ENCODE results near the gene POU2F2.
"Not testable (repeated sequence)": the region's sequence is repeated elsewhere in the genome, so short reads cannot be mapped to it uniquely, and the experiment has no call there.

Gene POU2F2

DNA sequence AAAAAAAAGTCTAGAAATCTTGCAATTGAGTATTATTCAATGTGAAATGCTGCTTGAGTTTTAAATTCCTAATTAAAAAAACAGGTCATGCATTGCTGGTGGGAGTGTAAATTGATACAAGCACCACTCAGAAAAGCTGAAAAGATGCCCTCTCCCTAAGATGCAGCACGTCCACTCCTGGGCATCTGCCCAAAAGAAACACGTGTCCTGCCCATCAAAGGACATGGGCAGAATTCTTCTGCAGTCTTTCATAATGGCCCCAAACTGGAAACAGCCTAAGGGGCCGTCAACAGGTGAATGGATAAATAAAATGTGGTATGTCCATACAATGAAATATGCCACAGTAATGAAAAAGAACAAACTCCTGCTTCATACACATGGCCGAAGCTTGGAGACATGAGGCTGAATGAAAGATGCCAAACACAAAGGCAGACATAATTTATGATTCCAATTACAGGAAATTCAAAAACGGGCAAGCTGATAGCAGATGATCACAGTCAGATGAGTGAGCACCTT lies 7.8 kb downstream of the POU2F2 start:
- DNase-seq (ENCODE audit: low spot score), result no peak

DNA sequence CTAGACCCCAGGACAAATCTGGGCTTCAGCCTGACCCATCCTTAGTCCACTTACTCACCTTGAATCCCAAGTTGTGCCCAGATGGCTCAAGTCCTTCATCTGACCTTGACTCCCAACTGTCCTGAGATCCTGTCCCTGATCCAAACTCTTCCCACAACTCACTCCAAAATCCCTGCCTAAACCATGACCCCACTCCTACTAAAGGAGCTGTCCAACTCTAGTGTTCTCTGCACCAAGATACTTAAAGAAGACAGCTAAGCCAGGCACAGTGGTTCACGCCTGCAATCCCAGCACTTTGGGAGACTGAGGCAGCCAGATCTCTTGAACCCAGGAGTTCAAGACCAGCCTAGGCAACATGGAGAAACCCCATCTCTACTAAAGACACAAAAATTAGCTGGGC lies 8.5 kb downstream of the POU2F2 start:
- DNase-seq (ENCODE audit: low spot score), result no peak

DNA sequence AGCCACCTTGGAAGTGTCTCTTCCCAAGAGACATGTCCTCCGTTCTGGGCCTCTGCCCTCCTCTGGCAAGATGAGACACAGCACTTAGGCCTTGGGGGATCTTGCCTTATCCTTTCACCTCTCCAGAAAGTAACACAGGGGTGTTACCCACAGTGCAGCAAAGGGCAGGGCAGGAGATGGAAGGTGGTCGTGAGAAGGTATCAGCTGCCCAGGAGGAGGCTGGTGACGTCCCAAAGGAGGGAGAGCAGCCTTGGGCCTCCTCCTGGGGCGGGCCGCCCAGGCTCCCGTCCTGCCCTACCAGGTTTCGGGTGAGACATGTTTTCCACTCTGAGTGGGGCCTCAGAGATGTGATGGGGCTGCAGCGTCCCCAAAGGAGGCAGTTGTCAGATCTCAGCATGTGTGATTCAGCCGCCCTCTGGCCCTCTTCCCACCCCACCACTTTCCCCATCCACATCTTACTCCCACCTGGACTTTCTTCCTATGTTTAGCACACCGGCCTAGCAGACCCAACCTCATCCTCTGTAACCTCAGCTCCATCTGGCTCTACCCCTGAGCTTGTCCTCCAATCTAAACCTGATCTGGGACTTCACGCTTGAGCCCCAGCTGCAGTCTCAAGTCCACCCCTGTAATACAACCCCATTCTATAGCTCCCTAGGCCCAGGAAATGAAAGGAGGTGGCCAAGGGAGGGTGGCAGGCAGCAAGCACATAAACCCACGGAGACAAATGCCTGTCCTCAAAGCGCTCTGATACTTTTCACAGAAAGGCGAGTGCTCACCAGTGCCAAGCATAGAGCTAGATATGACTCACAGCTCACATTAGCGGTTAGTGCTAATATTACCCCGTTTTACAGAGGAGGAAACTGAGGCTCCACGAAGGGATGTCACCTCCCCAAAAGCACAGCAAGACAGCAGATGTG lies 9.3 kb downstream of the POU2F2 start:
- DNase-seq (ENCODE audit: low spot score), result no peak

DNA sequence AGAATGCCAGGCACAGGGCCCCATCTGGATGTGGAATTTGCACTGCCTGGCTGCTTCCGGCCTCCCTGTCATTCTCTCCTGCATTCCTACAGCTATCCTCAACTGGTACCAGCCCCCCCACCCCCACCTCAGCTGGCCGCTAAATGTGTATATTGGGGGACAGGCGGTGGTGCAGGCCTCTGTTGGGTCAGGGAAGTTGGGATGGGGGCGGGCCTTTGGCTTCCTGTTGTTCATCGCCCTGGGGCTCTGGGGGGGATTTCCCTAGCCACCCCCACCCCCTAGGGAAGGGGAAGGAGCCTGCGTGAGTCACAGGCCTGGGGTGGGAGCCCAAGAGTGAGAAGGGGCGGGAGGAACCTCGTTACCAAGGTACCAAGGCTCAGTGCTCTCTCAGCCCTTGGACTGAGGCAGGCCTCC lies 10.6 kb downstream of the POU2F2 start:
- DNase-seq (ENCODE audit: low spot score), result peak; percentile 50

DNA sequence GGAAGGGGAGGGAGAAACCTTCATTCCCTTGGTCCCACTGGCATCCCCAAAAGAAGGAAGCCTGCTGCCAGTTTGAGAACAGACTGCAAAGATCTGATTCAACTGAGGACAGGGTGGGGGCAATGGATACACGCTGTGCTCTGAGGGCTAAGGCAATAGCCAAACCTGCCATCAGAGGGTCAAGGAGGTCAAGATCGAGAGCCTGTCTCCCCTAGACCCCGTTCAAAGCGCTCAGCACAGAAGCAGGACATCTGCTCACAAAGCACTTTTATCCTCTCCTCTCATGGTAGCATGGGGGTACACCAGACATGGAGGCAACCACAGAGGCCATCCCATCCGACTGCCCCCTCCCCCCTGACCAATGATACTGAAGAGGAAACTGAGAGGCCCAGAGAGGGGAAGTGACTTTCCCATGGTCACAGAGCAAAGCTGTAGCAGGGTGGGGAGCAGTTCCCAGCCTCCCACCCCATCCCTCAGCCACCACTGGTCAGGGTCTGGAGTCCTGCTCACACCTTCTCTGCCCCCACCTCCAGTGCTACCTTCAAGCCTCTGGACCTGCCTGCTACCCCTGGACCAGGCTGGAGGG lies 11.1 kb downstream of the POU2F2 start:
- no peak for DNase-seq (ENCODE audit: low spot score)

DNA sequence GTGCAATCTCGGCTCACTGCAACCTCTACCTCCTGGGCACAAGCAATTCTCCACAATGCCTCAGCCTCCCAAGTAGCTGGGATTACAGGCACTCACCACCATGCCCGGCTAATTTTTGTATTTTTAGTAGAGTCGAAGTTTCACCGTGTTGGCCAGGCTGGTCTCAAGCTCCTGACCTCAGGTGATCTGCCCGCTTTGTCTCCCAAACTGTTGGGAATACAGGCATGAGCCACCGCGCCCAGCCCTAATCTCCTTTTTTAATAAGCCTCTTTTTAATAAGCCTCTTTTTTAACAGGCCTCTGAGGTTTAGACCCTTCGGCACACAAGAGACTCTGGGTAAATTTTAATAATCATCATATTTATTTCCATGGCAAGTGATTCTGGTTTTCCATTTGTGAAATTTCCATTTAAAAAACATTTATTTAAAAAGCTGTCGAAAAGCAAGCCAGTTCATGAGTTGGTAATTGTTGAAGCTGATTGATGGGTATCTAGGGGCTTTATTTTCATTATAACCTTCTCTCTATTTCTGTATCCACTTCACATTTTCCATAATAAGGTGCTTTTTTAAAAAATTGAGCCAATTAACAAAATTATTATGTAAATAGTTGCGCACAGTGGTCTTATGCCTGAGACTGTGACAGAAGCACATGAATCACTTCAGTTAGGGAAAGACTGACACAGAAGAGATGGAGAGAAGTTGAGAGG lies 11.8 kb downstream of the POU2F2 start:
- no peak for DNase-seq (ENCODE audit: low spot score)

DNA sequence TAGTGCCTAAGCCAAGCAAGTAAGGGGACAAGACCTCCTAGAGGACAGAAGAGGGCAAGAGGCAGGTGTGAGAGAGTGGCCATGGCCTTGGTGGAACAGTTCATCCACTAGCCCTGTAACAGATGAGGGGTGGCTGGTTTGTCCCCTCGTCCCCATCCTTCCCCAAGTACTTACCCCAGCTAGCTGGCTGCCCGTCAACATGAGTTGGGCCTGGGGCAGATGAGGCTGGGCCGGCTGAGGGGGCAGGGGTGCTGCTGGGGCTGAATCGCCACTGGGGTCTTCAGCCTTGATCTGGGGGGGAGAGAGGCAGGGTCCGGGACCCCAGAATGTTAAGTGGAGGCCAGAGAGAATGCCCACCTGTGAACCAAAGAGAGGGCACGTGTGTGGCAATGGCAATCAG lies 15.2 kb downstream of the POU2F2 start:
- DNase-seq (ENCODE audit: low spot score), result no peak

DNA sequence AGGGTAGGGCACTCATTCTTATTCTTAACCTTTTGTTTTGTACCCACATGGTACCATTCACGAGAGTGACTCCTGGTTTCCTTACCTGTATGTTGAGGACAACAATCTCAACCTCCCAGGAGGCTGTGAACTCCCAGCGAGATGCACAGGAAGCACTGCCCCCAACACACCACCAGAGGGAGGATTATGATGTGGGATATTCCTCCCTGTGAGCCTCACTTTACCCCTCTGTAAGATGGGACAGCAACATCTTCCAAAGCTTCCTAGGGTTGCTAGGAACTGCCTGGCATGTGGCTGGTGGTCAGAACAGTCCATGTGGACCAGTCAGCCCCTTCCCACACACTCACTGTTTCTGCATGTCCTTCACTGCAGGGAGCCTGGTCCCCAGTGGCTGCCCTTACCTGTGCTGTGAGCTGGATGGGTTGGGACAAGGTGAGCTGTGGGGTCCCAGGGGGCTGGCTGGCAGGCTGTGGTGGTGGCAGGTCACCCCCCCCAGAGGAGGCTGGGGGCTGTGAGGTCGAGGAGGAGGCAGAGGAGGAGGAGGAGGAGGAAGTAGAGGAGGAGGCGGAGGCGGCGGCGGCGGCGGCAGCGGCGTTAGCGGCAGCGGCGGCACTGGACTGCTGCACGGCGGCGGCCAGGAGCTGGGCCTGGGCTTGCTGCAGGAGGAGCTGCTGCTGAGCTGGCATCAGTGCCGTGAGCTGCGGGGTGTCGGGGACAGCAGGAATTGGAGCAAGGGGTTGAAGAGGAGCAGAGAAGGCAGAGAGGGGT lies 15.8 kb downstream of the POU2F2 start:
- no peak for DNase-seq (ENCODE audit: low spot score)

DNA sequence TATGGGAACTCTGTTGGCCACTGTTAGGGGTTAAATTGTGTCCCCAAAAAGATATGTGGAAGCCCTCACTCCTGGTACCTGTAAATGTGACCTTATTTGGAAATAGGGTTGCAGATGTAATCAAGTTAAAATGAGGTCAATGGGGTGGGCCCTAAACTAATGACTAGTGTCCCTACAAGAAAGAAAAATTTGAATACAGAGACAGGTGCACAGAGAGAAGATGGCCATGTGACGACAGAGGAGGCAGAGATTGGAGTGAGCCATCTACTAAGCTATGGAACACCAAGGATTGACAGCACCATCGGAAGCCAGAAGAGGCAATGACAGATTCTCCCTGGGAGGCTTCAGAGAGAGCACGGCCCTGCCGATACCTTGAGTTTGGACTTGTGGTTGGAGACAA lies 16.5 kb downstream of the POU2F2 start:
- DNase-seq (ENCODE audit: low spot score), result no peak

DNA sequence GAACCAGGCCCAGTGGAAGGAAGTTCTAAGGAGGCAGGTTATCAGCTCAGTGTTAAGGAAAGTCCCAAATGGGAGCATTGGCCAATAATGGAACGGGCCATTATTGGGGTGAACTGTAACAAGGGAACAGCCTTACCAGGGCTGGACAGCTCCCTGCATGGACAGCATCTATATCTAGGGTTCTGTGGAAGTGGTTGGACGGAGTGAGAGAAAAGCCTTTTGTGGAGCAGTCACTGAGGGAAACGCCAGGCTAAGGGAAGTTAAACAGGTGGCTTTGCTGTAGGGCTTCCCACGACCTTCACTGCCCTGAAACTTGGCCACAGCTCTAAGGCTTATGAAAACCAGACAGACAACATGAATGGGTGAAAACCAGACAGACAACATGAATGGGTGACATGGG lies 17.0 kb downstream of the POU2F2 start:
- DNase-seq (ENCODE audit: low spot score), result no peak

DNA sequence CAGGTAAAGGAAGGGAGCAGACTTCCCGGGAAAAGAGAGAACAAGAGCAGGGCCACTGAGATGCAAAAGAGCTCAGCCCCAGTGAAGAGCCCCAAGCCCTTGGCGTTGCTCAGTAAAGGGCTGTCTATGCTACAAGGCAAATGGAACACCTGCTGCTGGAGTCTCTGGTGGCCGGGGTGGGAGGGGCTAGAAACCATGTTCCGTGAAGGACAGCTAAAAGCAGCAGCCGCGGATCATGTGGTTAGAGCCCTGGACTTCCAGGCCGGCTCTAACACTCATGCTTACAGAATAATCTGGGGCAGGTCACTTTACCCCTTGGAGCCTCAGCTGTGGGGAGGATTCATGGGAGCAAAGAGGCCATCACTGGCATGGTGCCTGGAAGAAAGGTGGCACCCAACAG lies 17.8 kb downstream of the POU2F2 start:
- DNase-seq (ENCODE audit: low spot score), result no peak

DNA sequence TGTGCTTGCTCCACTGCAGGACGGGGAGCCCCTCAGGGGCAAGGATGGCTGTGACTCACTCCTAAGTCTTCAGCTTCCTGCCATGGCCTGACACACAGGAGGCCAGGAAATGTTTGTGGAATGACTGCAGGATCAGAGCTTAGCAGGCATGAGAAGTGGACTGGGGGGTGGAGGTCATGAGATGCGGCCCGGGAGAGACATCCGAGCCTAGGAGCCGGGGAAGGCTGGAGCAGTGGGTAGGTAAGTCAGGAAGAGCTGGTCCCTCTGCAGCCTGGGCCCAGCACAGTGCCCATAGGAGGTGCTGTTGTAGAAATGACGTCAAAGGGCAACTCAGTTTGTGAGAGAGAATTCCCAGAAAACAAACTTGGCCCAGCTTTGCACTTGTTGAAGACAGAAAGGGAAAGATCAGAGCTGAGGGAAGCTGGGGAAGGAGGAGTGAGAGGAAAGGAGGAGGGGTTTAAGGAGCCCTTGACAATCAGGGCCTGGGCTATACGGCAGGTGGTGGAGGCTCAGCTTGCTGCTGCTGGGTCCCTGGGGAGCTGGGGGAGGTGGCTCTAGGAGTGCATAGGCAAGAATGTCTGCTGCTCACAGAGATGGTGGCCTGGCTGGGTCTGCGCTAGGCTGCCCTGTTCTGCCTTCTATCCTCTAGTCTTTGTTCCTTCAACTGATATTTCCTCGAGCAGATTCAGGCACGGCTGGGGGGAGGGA lies 18.5 kb downstream of the POU2F2 start:
- DNase-seq (ENCODE audit: low spot score), result peak; percentile 44

DNA sequence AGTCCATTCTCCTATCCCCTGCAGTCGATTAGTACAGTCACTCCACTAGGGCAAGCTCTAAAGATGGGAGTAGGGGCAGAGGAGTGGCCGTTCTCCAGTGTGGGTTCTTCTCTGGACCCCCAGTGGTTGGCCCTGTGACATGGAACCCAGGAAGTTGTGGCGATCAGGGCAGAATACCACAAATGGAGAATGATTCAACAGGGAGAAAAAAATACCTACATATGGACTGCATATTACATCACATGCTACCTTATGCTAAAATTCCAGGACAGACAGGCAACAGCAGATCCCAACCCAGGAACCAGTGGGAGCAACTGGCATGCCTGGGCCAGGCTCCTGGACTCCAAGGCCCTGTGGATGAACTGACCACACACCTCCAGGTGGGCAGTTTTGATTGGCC lies 20.4 kb downstream of the POU2F2 start:
- no peak for DNase-seq (ENCODE audit: low spot score)

DNA sequence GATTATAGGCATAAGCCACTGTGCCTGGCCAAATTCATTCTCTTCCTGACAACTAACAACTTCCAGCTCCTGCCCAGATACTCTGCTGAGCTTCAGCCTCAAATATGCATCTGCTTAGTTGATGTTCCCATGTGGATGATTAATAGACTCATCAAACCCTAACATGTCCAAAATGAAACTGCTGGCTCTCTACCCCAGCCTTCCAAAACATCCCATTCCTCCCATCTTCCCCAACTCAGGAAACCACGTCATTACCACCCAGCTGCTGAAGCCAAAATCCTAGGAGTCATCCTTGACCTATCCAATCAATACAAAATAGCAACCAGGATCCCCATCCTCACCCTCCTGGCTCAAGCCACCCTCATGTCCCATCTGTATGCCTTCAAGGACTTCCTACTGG lies 20.9 kb downstream of the POU2F2 start:
- DNase-seq (ENCODE audit: low spot score), result no peak

DNA sequence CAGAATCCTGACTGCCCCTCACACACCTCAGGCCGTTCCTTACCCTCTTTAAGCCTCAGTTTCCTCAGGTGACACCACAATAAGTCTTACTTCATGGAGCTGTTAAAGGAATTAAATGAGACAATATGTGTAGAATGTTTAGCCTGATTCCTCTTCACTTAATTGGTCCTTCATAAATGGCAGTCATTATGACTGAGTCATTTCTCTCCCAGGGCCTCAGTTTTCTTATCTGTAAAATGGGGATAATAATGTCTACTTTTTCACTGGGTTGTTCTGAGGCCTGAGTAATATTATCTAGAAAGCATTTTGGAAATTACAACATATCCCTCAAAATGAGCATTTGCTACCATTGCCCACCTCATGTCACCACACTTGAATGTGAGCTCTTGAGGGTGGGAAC lies 21.6 kb downstream of the POU2F2 start:
- DNase-seq (ENCODE audit: low spot score), result no peak

DNA sequence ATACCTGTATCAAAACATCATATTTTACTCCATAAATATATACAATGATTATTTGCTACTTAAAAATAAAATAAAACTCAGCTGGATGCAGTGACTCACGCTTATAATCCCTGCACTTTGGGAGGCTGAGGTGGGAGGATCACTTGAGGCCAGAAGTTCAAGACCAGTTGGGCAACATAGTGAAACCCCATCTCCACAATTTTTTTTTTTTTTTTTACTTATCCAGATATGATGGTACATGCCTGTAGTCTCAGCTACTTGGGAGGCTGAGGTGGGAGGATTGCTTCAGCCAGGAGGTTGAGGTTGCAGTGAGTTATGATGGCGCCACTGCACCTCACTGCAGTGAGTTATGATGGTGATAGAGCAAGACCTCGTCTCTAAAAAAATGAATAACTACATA lies 22.4 kb downstream of the POU2F2 start:
- DNase-seq (ENCODE audit: low spot score), result no peak

DNA sequence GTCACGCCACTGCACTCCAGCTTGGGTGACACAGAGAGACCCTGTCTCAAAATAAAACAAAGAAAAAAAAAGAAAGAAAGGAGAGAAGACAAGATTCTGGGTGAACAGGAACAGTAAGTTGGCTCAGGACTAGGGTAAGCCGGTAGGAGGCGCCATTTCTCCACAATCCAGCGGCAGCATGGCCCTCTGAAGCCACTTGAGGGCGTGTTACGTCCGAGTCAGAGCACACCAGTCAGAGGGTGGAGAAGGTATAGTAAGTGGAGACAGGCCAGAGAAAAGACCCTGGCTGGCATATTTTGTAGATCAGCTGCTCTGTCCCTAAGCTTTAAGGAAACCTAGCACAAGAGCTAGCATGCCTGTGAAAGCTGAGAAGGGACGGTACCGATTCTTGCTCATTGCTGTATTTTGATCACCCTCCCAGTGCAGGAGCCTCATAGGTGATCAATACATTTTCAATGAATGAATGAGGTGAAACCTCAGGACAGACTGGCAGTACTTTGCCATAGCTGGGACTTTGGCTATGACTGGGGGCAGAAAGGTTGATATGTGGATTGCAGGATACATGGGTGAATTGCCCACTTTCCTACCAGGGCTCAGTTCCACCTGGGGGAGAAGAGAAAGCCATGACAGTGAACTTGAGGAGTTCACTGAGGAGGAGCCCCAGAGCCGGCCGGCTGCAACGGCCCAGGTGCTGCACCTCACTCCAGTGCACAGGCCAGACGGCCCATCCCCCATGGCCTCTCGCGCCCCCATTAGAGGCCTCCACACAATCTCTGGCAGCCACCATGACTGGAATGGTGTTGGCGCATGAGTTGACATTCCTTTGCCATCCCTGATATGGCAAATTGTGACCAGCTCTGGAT lies 23.5 kb downstream of the POU2F2 start:
- peak; percentile 89 for DNase-seq (ENCODE audit: low spot score)

DNA sequence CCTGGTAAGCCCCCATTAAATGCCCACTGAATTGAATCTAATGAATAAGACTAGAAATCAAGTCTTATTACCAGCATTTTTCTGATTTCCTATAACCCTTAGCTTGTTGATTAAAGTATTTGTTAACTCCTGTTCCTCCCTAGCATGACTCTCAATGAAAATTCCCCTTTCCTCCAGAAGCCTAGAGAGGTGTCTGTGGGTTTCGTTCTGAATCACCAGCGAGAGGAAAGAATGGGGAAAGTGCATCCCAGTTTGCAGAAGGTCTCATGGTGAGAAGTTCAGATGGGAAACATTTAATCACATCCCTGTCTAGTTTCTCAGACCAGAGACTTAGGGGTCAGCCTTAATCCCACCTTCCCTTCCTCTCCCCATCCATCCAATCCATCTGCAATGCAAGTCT lies 26.9 kb downstream of the POU2F2 start:
- DNase-seq (ENCODE audit: low spot score), result no peak

DNA sequence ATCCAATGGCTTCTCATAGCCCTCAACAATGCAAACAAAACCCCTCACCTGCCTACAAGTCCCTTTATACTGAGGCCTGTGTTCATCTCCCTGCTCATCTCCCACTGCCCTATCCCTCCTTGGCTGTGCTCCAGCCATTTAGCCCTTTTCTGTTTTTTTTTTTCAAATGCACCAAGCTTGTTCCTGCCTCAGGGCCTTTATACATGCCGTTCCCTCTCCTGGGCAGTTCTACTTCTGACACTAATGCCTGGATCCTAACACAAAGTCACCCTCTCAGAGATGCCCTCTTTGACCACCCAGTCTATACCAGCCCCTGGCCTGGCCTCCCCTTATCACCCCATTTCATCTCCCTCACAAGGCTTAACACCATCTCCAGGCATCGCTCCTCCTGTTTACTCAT lies 29.4 kb downstream of the POU2F2 start:
- no peak for DNase-seq (ENCODE audit: low spot score)

DNA sequence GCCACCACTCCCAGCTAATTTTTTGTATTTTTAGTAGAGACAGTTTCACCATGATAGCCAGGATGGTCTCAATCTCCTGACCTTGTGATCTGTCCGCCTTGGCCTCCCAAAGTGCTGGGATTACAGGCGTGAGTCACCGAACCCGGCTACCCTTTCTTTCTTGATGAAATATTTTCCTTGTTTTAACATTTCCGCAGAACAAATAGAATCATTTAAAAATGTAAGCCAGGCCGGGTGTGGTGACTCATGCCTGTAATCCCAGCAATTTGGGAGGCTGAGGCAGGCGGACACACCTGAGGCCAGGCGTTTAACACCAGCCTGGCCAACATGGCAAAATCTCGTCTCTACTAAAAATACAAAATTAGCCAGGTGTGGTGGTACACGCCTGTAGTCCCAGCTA lies 32.0 kb downstream of the POU2F2 start:
- DNase-seq (ENCODE audit: low spot score), result not testable (repeated sequence)
